H1 (cell line): ENCODE measurements around the gene TMEM30A.

Experiments used
- CHD1 ChIP-seq: IDR thresholded peaks from 2 replicates; pipeline ENCODE4 v1.6.1; 2012; ENCODE audit warnings: low read depth, low read length, improper control_type of control experiment
- CTBP2 ChIP-seq: IDR thresholded peaks from 2 replicates; pipeline ENCODE4 v1.7.0; 2011; ENCODE audit warnings: borderline replicate concordance, mild to moderate bottlenecking, moderate library complexity, mixed read lengths, low read length; ENCODE audit not compliant: insufficient read depth, insufficient read length
- EP300 ChIP-seq, 2 experiments: IDR thresholded peaks; 1 replicate in 1 of 2; 2 replicates in 1 of 2; pipeline ENCODE4 v1.6.1; 2011 to 2012; ENCODE audit warnings: low read depth in 2 of 2, low read length in 2 of 2, mild to moderate bottlenecking in 2 of 2, borderline replicate concordance in 1 of 2, inconsistent platforms in 1 of 2, moderate library complexity in 1 of 2
- EZH2 ChIP-seq: fragments of 200-600 bp; sonication (generic); IDR thresholded peaks from 2 replicates; pipeline ENCODE4 v1.7.1; 2012; ENCODE audit warnings: low read depth, mild to moderate bottlenecking, moderate library complexity, low read length, inconsistent platforms; ENCODE audit not compliant: severe bottlenecking
- POLR2AphosphoS5 ChIP-seq: IDR thresholded peaks from 2 replicates; pipeline ENCODE4 v1.6.1; 2011; ENCODE audit warnings: low read depth, low read length
- RAD21 ChIP-seq, 2 experiments: IDR thresholded peaks in 1 of 2; conservative IDR thresholded peaks in 1 of 2; 2 replicates each; pipeline ENCODE4 v1.6.1; 2011; ENCODE audit warnings: low read depth in 2 of 2, low read length in 2 of 2, improper control_type of control experiment in 1 of 2, inconsistent platforms in 1 of 2, mild to moderate bottlenecking in 1 of 2, moderate library complexity in 1 of 2
- SP1 ChIP-seq: IDR thresholded peaks from 2 replicates; pipeline ENCODE4 v1.6.1; 2011; ENCODE audit warnings: low read depth, low read length
- TAF7 ChIP-seq: optimal IDR thresholded peaks from 2 replicates; pipeline ENCODE3; 2011; ENCODE audit warnings: low read depth, mild to moderate bottlenecking, inconsistent platforms, low read length, moderate library complexity, borderline replicate concordance
- TF ChIP-seq, protein P1 (sequence below), 3 experiments: IDR thresholded peaks; 1 replicate in 2 of 3; 2 replicates in 1 of 3; pipeline versions ENCODE4 v1.5.1 to v1.6.1; 2011; ENCODE audit warnings: low read length in 3 of 3, mild to moderate bottlenecking in 3 of 3, inconsistent platforms in 2 of 3, low read depth in 1 of 3, moderate library complexity in 1 of 3; ENCODE audit not compliant: insufficient read depth in 1 of 3; ENCODE audit errors: control extremely low read depth in 1 of 3

DNA sequence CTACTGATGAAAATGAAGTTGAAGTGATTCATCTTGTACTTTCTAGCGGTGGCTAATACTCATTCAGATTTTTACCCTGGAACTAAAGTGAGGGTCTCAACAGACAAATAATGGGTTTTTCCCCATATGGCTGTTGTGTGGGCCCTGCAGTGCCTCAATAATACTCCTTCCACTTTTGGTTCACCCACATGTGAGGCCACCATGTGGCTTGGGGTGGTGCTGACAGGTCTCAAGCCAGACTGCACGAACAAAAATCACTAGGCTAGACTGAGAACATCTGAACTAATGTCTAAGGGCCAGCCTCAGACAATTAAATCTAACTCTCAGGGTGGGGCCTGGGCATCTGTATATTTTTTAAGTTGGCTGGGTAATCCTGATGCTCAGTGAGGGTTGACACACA lies 70.9 kb downstream of the TMEM30A start:
- TF ChIP-seq TAF7: no peak
- TF ChIP-seq, protein P1, sequence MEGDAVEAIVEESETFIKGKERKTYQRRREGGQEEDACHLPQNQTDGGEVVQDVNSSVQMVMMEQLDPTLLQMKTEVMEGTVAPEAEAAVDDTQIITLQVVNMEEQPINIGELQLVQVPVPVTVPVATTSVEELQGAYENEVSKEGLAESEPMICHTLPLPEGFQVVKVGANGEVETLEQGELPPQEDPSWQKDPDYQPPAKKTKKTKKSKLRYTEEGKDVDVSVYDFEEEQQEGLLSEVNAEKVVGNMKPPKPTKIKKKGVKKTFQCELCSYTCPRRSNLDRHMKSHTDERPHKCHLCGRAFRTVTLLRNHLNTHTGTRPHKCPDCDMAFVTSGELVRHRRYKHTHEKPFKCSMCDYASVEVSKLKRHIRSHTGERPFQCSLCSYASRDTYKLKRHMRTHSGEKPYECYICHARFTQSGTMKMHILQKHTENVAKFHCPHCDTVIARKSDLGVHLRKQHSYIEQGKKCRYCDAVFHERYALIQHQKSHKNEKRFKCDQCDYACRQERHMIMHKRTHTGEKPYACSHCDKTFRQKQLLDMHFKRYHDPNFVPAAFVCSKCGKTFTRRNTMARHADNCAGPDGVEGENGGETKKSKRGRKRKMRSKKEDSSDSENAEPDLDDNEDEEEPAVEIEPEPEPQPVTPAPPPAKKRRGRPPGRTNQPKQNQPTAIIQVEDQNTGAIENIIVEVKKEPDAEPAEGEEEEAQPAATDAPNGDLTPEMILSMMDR (IDR thresholded peaks at IDR 0.05; ENCODE audit: control extremely low read depth in 1 of 3, insufficient read depth in 1 of 3, low read depth in 1 of 3, low read length in 3 of 3): peak in 2 of 3 experiments; percentile 8 to 12; a peak in 3 of 4 replicates
- no peak for TF ChIP-seq POLR2AphosphoS5
- no peak for TF ChIP-seq CTBP2
- TF ChIP-seq RAD21 (IDR thresholded peaks at IDR 0.05 in 1 of 2, conservative IDR thresholded peaks at IDR 0.05 in 1 of 2; ENCODE audit: low read depth in 2 of 2, low read length in 2 of 2): no peak; a peak in 1 of 4 replicates
- TF ChIP-seq EZH2: no peak
- TF ChIP-seq SP1: no peak
- TF ChIP-seq CHD1: no peak
- TF ChIP-seq EP300 (IDR thresholded peaks at IDR 0.05; ENCODE audit: borderline replicate concordance in 1 of 2, low read depth in 2 of 2, low read length in 2 of 2): no peak
